HG03060 (cell line): ENCODE measurements around the gene ALS2.

ENCODE experiments used
- ATAC-seq: cut with Tn5 transposase; IDR thresholded peaks from one replicate; pipeline ENCODE4 v1.9.1; 2021; ENCODE audit warnings: low read depth, moderate number of reproducible peaks; ENCODE audit not compliant: unreplicated experiment

ALS2 gene

DNA sequence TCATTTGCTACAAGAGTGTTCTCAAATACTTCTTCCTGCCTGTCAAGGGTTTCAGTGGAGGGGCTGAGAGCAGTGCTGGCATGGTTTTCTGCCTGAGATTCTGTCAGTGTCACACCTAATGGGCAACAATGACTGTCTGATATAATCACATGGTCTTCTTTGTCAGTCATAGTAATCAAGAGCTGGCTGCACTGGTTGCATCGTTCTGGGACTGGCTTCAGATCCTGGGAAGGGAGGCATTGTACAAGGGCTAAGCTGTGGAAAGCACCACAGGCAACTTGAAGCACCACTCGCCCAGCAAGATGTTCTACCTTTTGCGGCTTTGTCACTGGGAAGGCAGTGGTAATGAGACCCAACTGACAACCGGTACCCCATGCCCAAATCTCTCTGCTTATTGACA lies 19.6 kb downstream of the ALS2 start:
- ATAC-seq: no peak

DNA sequence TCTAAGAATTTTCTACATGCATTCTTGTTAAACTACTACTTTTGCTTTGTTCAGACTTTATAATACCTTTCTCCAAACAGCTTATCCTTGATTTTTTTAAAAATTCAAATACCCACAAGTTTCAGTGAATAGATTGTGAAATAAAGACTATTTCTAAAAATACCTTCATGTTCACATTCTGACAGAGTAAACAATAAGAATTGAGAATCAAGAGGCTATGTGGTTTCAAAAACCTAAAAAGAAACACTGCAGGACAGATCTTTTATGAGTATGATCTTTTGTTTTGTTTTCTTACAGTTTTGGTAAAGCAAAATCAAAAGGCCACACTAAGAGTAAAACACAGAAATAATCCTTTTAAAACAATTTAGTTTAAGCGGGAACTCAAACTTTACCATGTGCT lies 21.2 kb downstream of the ALS2 start:
- ATAC-seq: no peak

DNA sequence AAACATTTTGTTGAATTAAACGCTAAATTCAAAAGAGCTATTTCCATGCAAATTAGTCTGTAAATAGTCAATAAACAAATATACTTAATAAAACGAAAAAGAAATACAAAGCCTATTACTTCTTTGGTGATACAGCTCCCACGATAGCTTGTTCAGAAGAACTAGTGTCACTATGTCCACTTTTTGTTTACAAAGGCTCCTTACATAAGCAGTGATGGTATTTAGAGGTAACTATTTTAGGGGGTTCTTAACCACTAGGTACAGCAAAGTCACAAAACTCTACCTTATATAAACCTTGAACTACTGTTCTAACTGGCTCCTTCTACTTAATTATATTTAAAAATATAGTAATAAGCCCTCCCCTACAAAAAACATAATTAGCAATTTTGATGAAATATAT lies 21.9 kb downstream of the ALS2 start:
- no peak for ATAC-seq

DNA sequence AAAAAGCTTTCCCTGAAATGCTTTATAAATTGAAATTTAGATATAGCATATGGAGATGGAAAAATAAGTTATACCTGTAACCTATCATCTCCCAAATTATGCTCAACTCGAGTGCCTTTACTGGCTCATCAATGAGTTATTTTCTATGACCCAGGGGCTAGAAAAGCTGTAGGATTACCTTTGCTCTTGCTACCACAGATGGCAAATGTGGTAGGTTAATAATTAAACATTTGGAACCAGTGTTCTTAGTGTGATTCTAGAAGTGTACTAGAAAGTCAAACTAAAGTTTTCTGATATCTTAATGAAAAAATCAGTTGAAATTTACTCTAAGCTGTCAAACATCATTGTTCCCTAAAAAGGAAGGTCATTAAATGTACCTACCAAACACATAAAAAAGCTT lies 22.5 kb downstream of the ALS2 start:
- ATAC-seq: no peak

DNA sequence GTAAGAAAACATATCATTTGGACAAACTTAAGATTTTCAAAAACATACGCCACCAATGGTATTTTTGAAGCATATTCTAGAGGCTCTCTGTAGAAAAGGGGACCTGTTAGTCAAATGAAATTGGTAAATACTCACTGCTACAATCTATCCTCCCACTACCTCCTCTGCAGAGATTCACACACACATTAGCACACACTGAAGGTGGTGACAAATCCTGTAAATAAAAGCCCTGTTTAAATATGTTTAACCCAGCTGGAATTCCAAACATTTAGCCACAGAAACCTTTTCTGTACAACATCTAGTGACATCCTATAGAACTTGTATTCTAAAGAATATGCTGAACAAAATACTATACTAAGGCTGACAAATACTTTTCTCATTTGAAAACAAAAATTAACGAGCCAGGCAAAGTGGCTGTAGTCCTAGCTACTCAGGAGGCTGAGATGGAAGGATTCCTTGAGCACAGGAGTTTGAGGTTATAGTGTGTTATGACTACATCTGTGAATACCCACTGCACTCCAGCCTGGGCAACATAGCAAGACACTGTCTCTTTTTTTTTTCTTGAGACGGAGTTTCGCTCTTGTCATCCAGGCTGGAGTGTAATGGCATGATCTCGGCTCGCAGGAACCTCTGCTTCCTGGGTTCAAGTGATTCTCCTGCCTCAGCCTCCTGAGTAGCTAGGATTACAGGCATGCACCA lies 25.9 kb downstream of the ALS2 start:
- no peak for ATAC-seq

DNA sequence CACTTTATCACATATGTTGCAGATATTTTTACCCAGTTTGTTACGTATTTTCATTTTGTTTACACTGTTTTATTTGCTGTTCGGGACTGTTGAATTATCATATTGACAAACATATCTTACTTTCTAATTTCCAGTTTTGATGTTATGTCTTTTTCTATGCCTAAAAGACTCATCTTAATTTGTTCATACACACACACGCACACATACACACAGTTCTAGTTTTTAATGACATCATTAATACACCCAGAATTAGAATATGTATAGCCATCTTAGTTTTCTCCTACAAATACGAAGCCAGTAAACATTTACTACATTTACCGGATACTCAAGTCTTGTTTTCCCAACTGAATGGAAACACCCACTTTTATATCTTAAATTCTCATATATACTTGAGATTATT lies 29.2 kb downstream of the ALS2 start:
- ATAC-seq: no peak

DNA sequence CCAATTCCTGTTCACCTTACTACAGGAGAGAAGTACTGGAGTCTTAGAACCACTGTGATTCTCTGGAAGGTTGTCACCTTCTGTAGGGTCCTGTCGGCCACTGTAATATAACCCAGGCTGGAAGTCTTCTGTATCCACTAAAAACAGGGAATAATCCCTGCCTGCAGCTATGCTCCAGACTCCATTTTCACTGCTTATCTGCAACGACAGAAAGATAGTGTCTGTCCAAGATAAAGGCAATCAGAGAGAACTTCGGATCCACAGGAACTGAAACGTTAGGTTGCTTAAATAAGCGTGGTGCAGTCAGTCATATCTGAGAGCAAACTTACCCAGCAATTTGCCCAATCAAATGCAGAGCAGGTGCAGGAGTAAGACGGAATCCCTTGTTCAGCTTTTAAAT lies 34.2 kb downstream of the ALS2 start:
- ATAC-seq: no peak

DNA sequence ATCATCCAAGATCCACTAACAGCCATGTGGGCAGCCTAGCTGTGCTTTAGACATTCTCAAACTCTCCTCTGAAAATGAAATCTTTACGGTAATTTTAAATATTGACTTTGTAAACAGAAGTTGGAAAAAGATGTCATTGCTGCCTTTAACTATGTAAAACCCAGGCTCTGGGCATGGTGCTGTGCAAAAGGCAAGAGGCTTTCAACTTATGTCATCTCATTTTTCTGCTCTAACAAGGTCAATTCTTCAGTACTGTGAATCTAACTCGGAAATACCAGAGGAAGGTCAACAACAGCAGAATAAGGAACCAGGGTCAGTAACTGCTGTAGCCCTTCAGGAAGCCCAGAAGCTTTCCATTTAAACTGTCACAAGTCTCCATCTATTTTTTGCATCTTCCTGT lies 45.2 kb downstream of the ALS2 start:
- ATAC-seq: no peak

DNA sequence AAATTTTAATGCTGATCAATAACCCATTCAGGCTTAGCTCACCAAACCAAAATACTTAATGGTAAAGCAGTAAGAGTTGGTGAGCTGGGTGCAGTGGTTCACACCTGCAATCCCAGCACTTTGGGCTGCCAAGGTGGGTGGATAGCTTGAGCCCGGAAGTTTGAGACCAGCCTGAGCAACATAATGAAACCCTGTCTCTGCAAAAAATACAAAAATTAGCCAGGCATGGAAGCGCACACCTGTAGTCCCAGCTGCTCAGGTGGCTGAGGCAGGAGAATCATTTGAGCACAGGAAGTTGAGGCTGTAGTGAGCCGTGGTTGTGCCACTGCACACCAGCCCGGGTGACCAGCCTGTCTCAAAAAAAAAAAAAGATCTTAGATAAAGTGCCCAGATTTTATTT lies 46.6 kb downstream of the ALS2 start:
- ATAC-seq: no peak

DNA sequence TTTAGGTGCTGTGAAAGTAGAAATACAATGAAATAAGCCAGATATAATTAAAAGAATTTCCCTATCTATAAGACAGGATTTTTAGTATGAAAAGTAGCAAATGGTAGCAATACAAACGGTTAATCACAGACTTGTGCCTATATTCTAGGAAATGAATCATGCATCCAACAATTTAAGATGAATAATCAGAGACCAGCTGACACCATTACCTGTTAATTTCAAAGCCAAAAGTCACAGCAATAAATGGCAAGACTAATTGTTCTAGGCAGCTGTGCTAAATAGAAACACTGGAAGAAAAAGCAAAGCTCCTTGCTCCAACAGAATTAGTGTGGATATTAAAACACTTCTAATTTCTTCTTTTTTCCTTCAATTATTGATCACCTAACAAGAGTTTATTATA lies 47.2 kb downstream of the ALS2 start:
- no peak for ATAC-seq

DNA sequence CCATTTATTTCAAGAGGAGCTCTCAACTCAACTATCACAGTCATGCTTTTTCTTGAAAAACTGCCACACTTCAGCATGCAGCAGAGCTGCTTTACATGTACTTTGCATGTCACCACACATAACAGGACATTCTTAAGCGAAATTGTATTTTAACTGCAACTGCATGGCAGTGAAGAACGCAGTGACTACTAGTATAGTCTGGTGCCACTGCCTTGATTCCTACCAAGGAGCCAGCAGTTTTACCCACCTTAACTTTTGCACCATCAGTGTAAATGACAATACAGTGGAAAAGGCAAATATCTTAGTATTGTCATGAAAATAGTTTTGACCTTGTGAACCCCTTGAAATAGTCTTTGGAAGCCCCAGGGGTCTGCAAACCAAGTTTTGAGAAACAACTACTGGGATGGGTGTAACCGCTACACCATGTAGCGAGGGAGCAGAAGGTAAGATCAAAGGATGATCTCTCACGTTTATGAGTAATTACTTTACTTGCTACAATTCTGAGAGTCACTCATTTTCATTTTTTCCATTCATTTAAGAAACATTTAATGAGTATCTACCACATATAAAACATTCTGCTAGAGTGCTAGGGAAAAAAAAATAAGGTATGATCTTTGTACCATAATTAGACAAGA lies 50.0 kb downstream of the ALS2 start:
- ATAC-seq: no peak

DNA sequence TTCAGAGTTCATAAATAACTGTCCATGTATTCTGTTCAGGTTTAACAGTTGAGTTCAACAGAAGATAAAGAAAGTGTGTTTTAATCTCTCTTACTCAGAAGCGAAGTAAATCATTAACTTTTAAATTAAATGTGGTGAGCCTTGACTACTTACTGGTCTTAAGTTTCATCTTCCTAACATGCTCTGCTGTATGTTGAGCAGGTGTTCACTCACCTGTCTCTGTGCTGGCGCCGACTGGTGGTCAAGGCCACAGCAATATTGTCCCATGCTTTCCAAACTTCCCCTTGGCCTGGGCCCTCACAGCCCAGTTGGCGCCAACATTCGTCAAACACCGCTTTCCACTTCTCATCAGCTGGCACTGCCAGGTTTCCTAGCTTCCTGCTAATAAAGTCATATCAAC lies 65.3 kb downstream of the ALS2 start:
- no peak for ATAC-seq

DNA sequence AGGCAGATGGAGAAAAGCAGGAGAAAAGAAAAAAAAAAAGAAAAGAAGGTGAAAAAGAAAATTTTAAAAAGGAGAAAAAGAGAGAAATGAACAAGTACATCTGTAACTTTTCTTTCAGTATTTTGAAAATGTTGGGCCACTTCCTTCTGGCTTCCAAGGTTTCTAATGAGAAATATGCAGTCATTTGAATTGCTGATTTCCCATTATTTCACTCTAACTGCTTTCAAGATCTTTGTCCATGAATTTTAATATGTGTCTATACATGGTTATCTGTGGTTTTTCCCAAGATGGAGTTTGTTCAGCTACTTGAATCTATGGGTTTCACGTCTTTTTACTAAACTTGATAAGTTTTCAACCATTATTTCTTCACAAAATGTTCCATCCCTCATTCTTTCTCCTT lies 68.0 kb downstream of the ALS2 start:
- ATAC-seq: no peak

DNA sequence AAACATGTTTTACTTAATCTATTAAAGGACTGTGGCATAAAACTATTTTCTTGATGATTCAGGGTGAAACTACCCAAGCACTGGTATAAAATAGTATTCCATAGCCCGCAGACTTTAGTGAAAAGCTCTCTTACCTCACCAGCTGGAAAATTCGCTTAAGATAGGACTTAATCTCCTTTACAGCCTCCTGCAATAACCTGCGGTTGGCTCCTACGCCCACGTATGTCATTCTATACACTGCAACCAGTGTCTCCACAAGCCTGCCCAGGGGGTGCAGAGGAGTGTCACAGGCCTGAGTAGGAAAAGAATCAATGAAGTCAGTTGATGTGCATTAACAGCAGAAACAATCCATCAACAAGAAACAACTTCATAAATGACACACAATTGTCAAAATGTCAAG lies 71.0 kb downstream of the ALS2 start:
- ATAC-seq: no peak

DNA sequence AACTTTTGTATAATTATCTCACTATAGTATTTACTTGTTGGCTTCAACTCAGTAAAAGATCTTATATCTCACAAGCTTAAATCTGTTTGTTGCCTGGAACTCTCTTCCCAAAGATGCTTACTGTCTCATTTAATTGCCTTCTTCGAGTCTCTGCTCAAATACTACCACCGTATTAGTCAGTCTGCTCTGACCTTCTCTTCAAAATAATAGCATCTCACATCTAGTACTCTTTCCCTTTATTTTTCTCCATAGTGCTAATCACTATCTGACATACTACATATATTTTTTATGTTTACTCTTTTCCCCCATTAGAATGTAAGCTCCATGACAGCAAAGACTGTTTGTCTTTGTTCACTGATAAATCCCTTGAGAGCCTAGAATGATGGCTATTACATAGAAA lies 71.7 kb downstream of the ALS2 start:
- ATAC-seq: no peak

DNA sequence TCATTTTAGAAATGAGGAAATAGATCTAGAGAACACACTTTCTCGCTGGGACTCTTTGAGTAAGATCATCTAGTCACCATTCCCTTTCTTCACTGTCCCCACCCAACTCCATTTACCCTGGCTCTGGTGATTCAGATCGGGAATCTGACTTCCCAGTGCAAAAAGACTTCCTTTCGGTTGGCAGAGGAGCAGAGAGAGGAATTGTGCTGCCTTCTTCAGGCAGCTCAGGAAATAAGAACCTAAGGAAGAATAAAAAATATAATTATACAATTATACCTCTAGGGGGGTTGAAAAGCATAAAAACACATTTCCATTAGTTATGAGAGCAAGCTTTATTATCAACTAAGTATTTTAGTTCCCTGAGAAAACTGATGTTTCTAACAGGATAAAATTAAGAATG lies 73.0 kb downstream of the ALS2 start:
- no peak for ATAC-seq

DNA sequence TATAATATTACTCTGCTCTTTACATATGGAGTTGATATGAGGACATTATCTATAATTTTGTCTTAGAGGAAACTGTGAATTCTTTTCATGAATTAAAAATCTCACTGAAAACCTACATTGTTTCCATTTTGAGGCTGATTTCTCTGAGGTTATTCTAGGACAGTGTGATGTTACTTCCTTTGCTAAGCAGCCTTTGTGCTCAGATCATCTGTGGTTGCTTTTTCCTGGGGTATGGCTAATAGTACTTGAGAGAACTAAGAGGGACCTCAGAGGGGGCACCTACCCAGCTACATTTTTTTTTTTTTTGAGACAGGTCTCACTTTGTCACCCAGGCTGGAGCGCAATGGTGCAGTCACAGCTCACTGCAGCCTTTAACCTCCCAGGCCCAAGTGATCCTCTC lies 73.6 kb downstream of the ALS2 start:
- ATAC-seq: no peak

DNA sequence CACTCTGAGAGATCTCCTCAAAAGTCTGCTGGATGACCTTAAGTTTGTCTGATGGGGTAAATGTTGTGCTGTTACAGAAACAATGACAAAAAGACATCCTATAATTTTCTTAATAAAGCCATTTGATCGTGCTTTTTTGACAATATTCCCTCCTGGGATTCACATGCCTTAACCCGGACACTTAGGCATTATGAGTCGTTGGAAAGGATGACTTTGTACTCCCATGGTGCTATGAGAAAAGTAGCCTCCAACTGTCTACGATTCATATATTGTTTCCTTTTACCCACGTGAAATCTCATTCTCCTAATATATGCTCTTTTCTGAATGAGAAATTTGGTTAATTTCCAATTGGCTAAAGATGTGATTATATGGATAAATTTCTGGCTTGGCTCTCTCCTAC lies 76.2 kb downstream of the ALS2 start:
- ATAC-seq: no peak

DNA sequence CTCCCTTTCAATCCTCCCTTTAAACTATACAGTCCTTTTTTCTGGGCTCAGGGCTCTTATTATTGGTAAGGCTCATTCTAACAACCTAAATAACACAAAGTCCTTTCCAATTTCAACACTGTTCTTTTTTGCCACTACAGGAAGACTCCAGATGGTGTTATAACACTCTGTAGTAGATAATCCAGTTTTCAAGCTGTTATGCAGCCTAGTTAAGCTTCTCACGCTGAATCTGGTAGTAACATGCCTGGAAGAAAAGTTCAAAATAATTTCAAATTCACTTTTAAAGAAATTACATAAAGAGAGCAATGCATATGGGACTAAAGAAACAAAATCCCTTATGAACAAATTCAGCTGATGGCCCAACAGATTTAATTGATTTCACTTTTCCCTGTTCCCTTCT lies 79.1 kb downstream of the ALS2 start:
- no peak for ATAC-seq

DNA sequence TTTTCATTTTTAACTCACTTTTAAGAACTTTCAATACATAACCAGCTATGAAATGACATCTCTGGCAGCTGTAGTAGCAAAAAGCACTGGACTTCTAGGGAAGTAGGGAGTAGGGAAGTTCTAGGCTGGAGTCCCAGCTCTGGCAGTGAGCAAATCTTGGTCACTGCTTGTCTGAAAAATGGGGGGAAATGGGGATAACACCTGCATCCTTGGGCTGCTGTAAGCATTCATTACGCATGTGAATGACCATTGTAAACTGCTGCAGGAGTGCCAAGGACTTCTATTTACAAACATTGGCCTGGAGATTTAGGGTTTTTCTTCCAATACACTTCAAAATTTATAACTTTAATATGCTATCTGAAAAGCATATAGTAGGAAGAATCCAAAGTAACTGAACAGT lies 81.3 kb downstream of the ALS2 start:
- no peak for ATAC-seq

DNA sequence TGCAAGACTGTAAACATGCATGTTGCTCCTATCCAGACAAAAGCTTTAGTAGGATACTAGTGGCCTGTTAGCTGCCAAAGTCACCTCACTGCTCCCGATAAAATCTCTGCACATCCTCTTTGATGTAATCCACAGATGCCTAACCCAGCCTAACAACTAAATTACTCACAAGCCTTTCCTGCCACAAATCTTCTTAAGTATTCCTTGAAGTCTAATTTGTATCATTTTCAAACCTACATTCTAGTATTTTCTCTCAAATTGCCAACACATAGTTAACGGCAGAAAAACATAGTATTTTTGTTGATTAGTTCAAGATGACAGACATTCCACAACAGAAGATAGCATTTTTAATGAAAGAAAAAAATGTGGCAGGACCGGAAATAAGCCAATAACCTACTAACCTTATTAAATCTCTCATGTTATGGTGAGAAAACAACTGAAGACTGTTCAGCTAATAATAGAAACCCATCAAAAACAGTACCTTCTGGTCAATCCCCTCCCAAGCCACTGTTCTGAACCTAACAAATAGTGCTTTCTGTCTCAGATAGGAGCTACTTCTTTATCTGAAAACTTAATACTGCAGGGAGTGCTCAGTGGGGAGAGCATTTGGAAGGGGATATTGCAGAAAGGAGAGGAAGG lies 82.0 kb downstream of the ALS2 start, which contains the start of gene MPP4:
Gene MPP4, minus strand, starts transcription at position 57 of the 639 bp plus-strand sequence. CDS start 4,690 bp downstream, outside the sequence.
- no peak for ATAC-seq

DNA sequence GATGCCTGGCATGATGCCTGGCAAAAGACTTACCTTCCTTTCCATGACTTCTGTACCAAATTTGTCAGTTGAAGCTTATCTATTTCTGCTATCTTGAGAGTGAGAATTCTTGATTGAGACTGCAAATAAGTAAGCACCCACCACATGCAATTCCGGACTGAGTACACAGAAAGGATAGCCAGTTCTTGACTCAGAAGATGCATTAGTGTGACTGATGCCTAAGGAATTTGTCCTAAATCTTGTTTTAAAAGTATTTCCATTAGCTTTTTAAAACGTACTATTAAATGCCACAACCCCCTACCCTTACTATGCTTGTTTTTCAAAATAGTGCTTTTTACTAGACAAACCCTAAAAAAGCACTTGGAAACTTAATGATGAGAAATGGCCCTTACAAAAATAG lies 82.8 kb downstream of the ALS2 start:
- ATAC-seq: no peak
